ENCODE data around the gene MAPK1IP1L. TPM values are rescaled to one million over a fixed set of nuclear protein-coding genes. Genes with fewer than 3 reads are reported as not detected.
A peak's percentile ranks its signal among the peaks of the same experiment; 100 is the strongest.
"Not testable (repeated sequence)": the region's sequence is repeated elsewhere in the genome, so short reads cannot be mapped to it uniquely, and the experiment has no call there.

MAPK1IP1L gene
- total RNA-seq, 4 donors from 2014 or later = 49.9 to 91.4 (median 68.0) TPM

DNA sequence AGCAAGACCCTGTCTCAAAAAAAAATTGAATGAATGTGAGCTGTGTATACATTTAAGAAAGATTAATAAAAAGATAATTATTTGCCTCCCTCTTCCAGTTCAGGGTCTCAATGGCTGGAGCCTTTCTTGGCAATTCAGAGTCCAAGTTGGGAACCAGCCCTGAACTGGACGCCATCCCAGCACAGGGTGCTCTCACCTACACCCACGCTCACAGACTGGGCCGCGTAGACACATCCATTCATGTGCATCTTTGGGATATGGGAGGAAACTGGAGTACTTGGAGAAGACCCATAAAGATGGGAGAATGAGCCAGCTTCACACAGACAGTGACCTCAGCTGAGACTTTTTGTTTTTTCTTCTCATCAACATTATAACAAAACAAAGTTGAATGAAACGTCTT, 6.5 kb downstream of the MAPK1IP1L start:
- H3K36me3 ChIP-seq = peaks cover 0 to 8% of the 10 kb centered on the region in 2 donors
- ATAC-seq (no peak), DNase-seq (no peak)
- TF ChIP-seq POLR2A (IDR thresholded peaks at IDR 0.05) = no peak
- TF ChIP-seq, protein P1, sequence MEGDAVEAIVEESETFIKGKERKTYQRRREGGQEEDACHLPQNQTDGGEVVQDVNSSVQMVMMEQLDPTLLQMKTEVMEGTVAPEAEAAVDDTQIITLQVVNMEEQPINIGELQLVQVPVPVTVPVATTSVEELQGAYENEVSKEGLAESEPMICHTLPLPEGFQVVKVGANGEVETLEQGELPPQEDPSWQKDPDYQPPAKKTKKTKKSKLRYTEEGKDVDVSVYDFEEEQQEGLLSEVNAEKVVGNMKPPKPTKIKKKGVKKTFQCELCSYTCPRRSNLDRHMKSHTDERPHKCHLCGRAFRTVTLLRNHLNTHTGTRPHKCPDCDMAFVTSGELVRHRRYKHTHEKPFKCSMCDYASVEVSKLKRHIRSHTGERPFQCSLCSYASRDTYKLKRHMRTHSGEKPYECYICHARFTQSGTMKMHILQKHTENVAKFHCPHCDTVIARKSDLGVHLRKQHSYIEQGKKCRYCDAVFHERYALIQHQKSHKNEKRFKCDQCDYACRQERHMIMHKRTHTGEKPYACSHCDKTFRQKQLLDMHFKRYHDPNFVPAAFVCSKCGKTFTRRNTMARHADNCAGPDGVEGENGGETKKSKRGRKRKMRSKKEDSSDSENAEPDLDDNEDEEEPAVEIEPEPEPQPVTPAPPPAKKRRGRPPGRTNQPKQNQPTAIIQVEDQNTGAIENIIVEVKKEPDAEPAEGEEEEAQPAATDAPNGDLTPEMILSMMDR (IDR thresholded peaks at IDR 0.05 in 4 of 5, conservative IDR thresholded peaks at IDR 0.05 in 1 of 5) = no peak
- H3K9me3 ChIP-seq = no peaks in the 10 kb centered on the region
- in situ Hi-C loops (cut with MboI; ENCODE audit: low sequenced_read_pairs in 4 of 4) = no loop called here
- intact Hi-C loops (cut with DNase I; ENCODE audit: low total_unique reads) = no loop called here
- H3K4me1 ChIP-seq = peaks cover 25 to 27% of the 10 kb centered on the region in 2 donors
- H3K27me3 ChIP-seq = no peaks in the 10 kb centered on the region
- H3K27ac ChIP-seq = no peak overlapping the region
- H3K4me3 ChIP-seq = no peak overlapping the region

DNA sequence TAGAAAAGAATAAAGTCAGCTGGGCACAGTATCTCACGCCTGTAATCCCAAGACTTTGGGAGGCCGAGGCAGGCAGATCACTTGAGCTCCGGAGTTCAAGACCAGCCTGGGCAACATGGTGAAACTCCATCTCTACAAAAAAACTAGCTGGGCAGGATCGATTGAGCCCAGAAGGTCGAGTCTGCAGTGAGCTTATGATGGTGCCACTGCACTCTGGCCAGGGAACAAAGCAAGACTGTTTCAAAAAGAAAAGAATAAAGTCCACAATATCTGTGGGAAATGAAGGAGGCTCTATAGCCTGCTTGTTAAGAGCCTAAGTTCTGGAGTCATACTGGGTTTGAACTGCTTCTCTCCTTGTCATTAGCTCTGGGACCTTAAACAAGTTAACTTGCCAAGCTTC, 7.9 kb downstream of the MAPK1IP1L start:
- intact Hi-C loops (cut with DNase I; ENCODE audit: low total_unique reads) (no loop called here), in situ Hi-C loops (cut with MboI; ENCODE audit: low sequenced_read_pairs in 4 of 4) (no loop called here)
- DNase-seq (no peak), ATAC-seq (no peak)
- no peaks in the 10 kb centered on the region for H3K9me3 ChIP-seq
- no peak for TF ChIP-seq POLR2A (IDR thresholded peaks at IDR 0.05)
- TF ChIP-seq, protein P1 (IDR thresholded peaks at IDR 0.05 in 4 of 5, conservative IDR thresholded peaks at IDR 0.05 in 1 of 5) = no peak
- H3K27ac ChIP-seq = no peak overlapping the region
- peaks cover 0 to 20% of the 10 kb centered on the region in 2 donors for H3K36me3 ChIP-seq
- no peak overlapping the region for H3K4me3 ChIP-seq
- H3K27me3 ChIP-seq = no peaks in the 10 kb centered on the region
- H3K4me1 ChIP-seq = peaks cover 19 to 21% of the 10 kb centered on the region in 2 donors

DNA sequence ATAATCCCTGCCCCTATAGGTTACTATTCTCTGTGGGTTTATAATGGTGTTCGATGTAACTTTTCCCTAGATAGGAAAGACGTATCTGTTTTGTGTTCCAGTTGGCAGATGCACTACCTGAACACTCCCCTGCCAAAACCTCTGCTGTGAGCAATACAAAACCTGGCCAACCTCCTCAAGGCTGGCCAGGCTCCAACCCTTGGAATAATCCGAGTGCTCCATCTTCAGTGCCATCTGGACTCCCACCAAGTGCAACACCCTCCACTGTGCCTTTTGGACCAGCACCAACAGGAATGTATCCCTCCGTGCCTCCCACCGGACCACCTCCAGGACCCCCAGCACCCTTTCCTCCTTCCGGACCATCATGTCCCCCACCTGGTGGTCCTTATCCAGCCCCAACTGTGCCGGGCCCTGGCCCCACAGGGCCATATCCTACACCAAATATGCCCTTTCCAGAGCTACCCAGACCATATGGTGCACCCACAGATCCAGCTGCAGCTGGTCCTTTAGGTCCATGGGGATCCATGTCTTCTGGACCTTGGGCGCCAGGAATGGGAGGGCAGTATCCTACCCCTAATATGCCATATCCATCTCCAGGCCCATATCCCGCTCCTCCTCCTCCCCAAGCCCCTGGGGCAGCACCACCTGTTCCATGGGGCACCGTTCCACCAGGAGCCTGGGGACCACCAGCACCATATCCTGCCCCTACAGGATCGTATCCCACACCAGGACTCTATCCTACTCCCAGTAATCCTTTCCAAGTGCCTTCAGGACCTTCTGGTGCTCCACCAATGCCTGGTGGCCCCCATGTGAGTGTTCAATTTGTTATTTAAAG, 11.3 kb downstream of the MAPK1IP1L start:
- no peak for DNase-seq

DNA sequence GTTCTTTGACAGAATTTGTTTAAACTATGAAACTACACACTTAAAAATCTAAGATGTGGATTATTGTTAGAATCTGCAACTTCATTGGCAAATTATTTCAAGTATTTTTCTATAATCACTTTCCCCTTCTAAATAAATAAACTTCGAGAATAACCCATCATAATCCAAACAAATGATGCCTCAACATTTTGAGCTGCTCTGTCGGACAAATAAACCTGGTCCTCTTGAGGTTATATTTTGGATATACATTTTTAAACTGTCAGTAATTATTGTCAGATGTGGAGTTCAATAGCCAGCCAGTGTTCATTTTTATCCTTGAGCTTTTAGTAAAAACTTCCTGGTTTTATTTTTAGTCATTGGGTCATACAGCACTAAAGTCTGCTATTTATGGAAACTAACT, 13.4 kb downstream of the MAPK1IP1L start:
- ATAC-seq; in situ Hi-C loops (cut with MboI; ENCODE audit: low sequenced_read_pairs in 4 of 4); H3K4me3 ChIP-seq; DNase-seq; H3K9me3 ChIP-seq; intact Hi-C loops (cut with DNase I; ENCODE audit: low total_unique reads); H3K27ac ChIP-seq; H3K27me3 ChIP-seq: not testable (repeated sequence)
- H3K36me3 ChIP-seq = peaks cover 0 to 41% of the 10 kb centered on the region in 2 donors
- H3K4me1 ChIP-seq = peaks cover 7 to 21% of the 10 kb centered on the region in 2 donors

More for the DNA sequence above, 11.3 kb downstream of the MAPK1IP1L start:
- no peak for ATAC-seq
- H3K36me3 ChIP-seq = peaks cover 0 to 41% of the 10 kb centered on the region in 2 donors
- peak overlapping the region in 3 of 4 donors; percentile 3 to 11 (median 9) for H3K27ac ChIP-seq
- H3K4me3 ChIP-seq = no peak overlapping the region
- TF ChIP-seq, protein P1 (IDR thresholded peaks at IDR 0.05 in 4 of 5, conservative IDR thresholded peaks at IDR 0.05 in 1 of 5) = no peak
- no peak for TF ChIP-seq POLR2A (IDR thresholded peaks at IDR 0.05)
- H3K27me3 ChIP-seq = no peaks in the 10 kb centered on the region
- peaks cover 7 to 21% of the 10 kb centered on the region in 2 donors for H3K4me1 ChIP-seq
- intact Hi-C loops (cut with DNase I; ENCODE audit: low total_unique reads) = no loop called here
- H3K9me3 ChIP-seq = no peaks in the 10 kb centered on the region
- in situ Hi-C loops (cut with MboI; ENCODE audit: low sequenced_read_pairs in 4 of 4) = no loop called here

- intact Hi-C loops (cut with DNase I; ENCODE audit: low total_unique reads) = no loop called here
- H3K36me3 ChIP-seq = peaks cover 0 to 41% of the 10 kb centered on the region in 2 donors
Observed at GRCh38 chr14:55065411-55065810, 14.0 kb downstream of the MAPK1IP1L start.

More at GRCh38 chr14:55065411-55065810, 14.0 kb downstream of the MAPK1IP1L start:
- Histone ChIP-seq H3K9me3 (no peaks in the 10 kb centered on the region), H3K4me3 (no peak overlapping the region), H3K27ac (peak overlapping the region in 2 of 4 donors; percentile 1 to 32), H3K27me3 (no peaks in the 10 kb centered on the region), H3K4me1 (peaks cover 7 to 21% of the 10 kb centered on the region in 2 donors)
- no peak for TF ChIP-seq POLR2A (IDR thresholded peaks at IDR 0.05)
- TF ChIP-seq, protein P1 (IDR thresholded peaks at IDR 0.05 in 4 of 5, conservative IDR thresholded peaks at IDR 0.05 in 1 of 5) = no peak
- DNase-seq (no peak), ATAC-seq (no peak)
- in situ Hi-C loops (cut with MboI; ENCODE audit: low sequenced_read_pairs in 4 of 4) = no loop called here

Data from gastrocnemius medialis (tissue), 4 donors.